Mesangial cell (primary cell): ENCODE results near the gene BRME1. TPM values are rescaled to one million over a fixed set of nuclear protein-coding genes. Genes with fewer than 3 reads are reported as not detected.

Source experiments
- total RNA-seq: library from RNA; depleted of rRNA; stranded (reverse); fragments of >200 nt; gene quantifications from 2 replicates; pipeline ENCODE4 v1.2.3, GENCODE V29; 2015

The BRME1 gene
- 0.49 and 1.0 TPM in 2 replicates for total RNA-seq

GRCh38 chr19:13905634-13906520 lies at the start of gene BRME1, which contains the start of gene CC2D1A:
TSS of gene BRME1 (minus strand) at chr19:13906117. CDS start at chr19:13904892, 1,225 bp downstream.
TSS of gene CC2D1A (plus strand) at chr19:13906201. CDS start at chr19:13906442, 241 bp downstream.

GRCh38 chr19:13952154-13952930 lies 46.4 kb upstream of the BRME1 start, which contains the start of gene DCAF15:
TSS of gene DCAF15 (plus strand) at chr19:13952509. CDS start at chr19:13952513, 4 bp downstream.

GRCh38 chr19:13938301-13939064 lies 32.6 kb upstream of the BRME1 start, which contains the start of gene PODNL1:
TSS of gene PODNL1 (minus strand) at chr19:13938417. CDS start at chr19:13938181, 236 bp downstream.

GRCh38 chr19:13876834-13877233 lies 29.1 kb downstream of the BRME1 start, which contains the start of gene NANOS3:
TSS of gene NANOS3 (plus strand) at chr19:13877134. CDS start at chr19:13877249, 115 bp downstream.

Other genes with a start within 250 kb of the BRME1 start
- gene MRI1, start 141.6 kb downstream of the BRME1 start, total RNA-seq = 40.7 and 57.6 TPM in 2 replicates
- 100 and 141 TPM in 2 replicates for gene C19orf53, start 131.7 kb downstream of the BRME1 start, total RNA-seq
- 10.9 and 23.7 TPM in 2 replicates for gene ZSWIM4, start 110.7 kb downstream of the BRME1 start, total RNA-seq
- 0.63 TPM in 1 of 2 replicates, not detected in the other for gene NANOS3, start 29.0 kb downstream of the BRME1 start, total RNA-seq
- gene CC2D1A, start 84 bp upstream of the BRME1 start, total RNA-seq = 24.6 and 41.5 TPM in 2 replicates
- 0.49 and 25.6 TPM in 2 replicates for gene PODNL1, start 32.3 kb upstream of the BRME1 start, total RNA-seq
- 30.6 and 38.9 TPM in 2 replicates for gene DCAF15, start 46.4 kb upstream of the BRME1 start, total RNA-seq
- gene RFX1, start 100.2 kb upstream of the BRME1 start, total RNA-seq = 7.7 and 8.7 TPM in 2 replicates
- not detected in 2 replicates for gene RLN3, start 122.0 kb upstream of the BRME1 start, total RNA-seq
- gene IL27RA, start 125.6 kb upstream of the BRME1 start, total RNA-seq = 6.7 and 7.6 TPM in 2 replicates
- gene PALM3, start 156.0 kb upstream of the BRME1 start, total RNA-seq = under 0.01 and 0.13 TPM in 2 replicates
- gene MISP3, start 166.7 kb upstream of the BRME1 start, total RNA-seq = 0.49 and 3.3 TPM in 2 replicates
- gene C19orf67, start 179.7 kb upstream of the BRME1 start, total RNA-seq = not detected in 2 replicates
- gene SAMD1, start 184.6 kb upstream of the BRME1 start, total RNA-seq = 28.2 and 44.0 TPM in 2 replicates
- gene PRKACA, start 211.6 kb upstream of the BRME1 start, total RNA-seq = 41.6 and 55.1 TPM in 2 replicates
- gene ASF1B, start 230.5 kb upstream of the BRME1 start, total RNA-seq = 7.9 and 97.4 TPM in 2 replicates